ENCODE measurements around the gene PRR33. TPM values are rescaled to one million over a fixed set of nuclear protein-coding genes. Genes with fewer than 3 reads are reported as not detected.
A peak's percentile ranks its signal among the peaks of the same experiment; 100 is the strongest.

Gene PRR33
- total and polyA plus RNA-seq, 11 donors = 0.08 to 5.1 (median 2.4) TPM

DNA sequence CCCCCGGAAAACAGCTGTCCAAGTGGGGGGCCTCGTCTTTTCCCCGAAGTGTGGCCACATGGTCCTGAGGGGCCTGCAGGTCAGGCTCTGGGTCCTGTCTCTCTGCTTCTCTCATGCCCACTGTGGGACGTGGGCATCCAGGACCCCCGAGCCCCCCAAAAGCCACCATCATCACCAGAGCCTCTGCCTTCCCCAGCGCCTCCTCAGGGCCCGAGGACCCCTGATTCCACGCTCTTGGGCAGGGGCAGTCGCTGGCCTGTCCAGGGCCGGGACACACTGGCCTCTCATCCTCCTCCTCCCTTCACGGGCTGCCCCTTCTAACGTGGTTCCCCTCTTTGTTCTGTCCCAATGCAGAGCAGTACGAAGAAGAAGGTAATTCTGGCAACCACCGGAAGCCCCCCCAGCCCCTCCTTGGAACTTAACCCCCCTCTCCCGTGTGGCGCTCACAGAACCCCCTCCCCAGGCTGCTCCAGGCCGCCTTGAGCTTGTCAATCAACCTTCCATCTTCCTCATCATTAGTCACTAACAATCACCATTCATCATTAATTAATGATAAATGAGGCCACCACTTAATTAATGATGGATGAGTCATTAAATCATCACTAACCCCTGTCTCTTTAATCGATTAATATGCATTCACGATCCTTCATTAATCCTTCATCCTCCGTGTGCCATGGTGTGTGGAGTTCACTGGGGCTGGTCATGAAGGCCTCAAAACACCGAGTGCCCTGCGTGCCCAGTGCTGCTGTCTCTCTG is 31.7 kb upstream of the PRR33 start:
- TF ChIP-seq, protein P1, sequence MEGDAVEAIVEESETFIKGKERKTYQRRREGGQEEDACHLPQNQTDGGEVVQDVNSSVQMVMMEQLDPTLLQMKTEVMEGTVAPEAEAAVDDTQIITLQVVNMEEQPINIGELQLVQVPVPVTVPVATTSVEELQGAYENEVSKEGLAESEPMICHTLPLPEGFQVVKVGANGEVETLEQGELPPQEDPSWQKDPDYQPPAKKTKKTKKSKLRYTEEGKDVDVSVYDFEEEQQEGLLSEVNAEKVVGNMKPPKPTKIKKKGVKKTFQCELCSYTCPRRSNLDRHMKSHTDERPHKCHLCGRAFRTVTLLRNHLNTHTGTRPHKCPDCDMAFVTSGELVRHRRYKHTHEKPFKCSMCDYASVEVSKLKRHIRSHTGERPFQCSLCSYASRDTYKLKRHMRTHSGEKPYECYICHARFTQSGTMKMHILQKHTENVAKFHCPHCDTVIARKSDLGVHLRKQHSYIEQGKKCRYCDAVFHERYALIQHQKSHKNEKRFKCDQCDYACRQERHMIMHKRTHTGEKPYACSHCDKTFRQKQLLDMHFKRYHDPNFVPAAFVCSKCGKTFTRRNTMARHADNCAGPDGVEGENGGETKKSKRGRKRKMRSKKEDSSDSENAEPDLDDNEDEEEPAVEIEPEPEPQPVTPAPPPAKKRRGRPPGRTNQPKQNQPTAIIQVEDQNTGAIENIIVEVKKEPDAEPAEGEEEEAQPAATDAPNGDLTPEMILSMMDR (IDR thresholded peaks at IDR 0.05) = no peak
- TF ChIP-seq POLR2A (IDR thresholded peaks at IDR 0.05) = no peak
- DNase-seq = peak in 1 of 5 donors; percentile 47
- H3K4me1 ChIP-seq = peaks cover 7 to 89% (median 53%) of the 10 kb centered on the region in 12 donors

DNA sequence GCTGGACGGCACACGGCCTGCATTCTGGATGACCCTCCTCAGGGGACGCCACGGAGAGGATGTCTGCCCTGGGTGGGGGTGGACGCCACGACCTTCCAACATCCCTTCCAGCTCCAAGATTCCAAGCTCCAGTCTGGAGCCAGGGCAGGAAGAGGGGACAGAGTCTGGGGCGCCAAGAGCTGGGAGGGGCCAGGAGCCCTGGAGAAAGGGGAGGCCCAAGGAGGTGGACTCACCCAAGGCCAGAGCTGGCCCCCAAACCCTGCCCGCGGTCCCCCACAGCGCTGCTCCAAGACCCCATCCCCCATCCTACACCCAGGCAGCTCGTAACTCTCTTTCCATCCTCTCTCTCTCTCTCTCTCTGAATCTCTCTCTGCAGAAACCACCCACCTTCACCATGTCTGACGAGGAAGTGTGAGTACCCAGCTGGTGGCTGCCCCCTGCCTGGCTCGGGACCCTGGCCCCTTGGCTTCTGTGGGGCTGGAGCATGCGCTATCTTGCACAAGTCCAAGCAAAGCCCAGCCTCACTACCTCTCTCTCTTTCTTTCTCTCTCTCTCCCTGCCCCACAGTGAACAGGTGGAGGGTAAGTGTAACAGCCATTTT is 30.9 kb upstream of the PRR33 start:
- H3K4me1 ChIP-seq = peaks cover 9 to 89% (median 56%) of the 10 kb centered on the region in 12 donors
- no peaks in the 10 kb centered on the region for H3K9me3 ChIP-seq
- no peaks in the 10 kb centered on the region for H3K27me3 ChIP-seq
- peak overlapping the region in 6 of 12 donors; percentile 9 to 56 (median 48) for H3K4me3 ChIP-seq
- no peak for TF ChIP-seq POLR2A (IDR thresholded peaks at IDR 0.05)
- TF ChIP-seq, protein P1 (IDR thresholded peaks at IDR 0.05) = no peak
- no peaks in the 10 kb centered on the region for H3K36me3 ChIP-seq
- WGBS, 4 donors = 48 to 68% (median 54%) methylated on average over 14 of the region's 14 CpGs
- DNase-seq (peak; percentile 50 to 78 (median 71)), ATAC-seq (peak in 2 of 4 donors; percentile 10 to 39)
- intact Hi-C loops (cut with DNase I) = loop anchor here in 2 of 10 donors (10.0 kb wide), 2 partner anchors 78 to 228 kb away; partner anchors contain the start of gene KRTAP5-6 (in 1 of the 2)
- H3K27ac ChIP-seq = peak overlapping the region; percentile 71 to 93 (median 84)

More for the DNA sequence above, 31.7 kb upstream of the PRR33 start:
- no peak for ATAC-seq
- intact Hi-C loops (cut with DNase I) = loop anchor here in 2 of 10 donors (10.0 kb wide), 2 partner anchors 79 to 229 kb away; partner anchors contain the start of gene KRTAP5-6 (in 1 of the 2)
- Histone ChIP-seq H3K4me3 (no peak overlapping the region), H3K27ac (peak overlapping the region in 10 of 12 donors; percentile 72 to 93 (median 86)), H3K36me3 (no peaks in the 10 kb centered on the region), H3K27me3 (no peaks in the 10 kb centered on the region), H3K9me3 (no peaks in the 10 kb centered on the region)
- 80 to 88% (median 84%) methylated on average over 21 to 22 of the region's 22 CpGs for WGBS, 4 donors

DNA sequence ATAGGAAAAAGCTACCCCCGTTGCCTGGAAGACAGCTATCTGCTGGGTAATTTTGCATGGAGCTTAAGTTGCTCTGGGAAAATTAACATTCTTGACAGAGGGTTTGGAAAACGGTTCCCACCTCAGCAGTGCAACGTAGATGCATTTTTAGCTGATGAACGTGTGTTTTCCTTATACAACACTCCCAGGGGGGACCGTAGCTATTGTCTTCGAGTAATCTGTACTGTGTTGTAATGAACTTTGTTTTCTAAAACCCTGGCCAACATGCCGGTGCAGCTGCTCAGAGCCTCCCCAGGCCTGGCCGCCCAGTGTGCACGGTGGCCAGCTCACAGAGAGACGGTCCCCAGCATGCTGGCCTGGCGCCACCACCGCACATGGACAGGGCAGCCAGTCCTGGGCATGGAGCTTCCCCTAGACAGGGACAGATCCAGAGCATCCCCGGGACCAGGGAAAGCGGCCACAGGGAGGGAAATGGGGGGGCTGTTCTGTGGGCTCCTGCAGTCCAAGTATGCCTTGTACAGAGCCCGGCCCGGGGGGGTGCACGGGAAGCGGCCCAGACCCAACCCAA is 30.0 kb upstream of the PRR33 start:
- Histone ChIP-seq H3K9me3 (no peaks in the 10 kb centered on the region), H3K4me1 (peaks cover 12 to 89% (median 53%) of the 10 kb centered on the region in 12 donors), H3K27ac (peak overlapping the region; percentile 71 to 93 (median 84)), H3K27me3 (no peaks in the 10 kb centered on the region), H3K4me3 (peak overlapping the region in 8 of 12 donors; percentile 13 to 56 (median 44)), H3K36me3 (no peaks in the 10 kb centered on the region)
- intact Hi-C loops (cut with DNase I) = loop anchor here in 2 of 10 donors (10.0 kb wide), 2 partner anchors 77 to 227 kb away; partner anchors contain the start of gene KRTAP5-6 (in 1 of the 2)
- TF ChIP-seq POLR2A (IDR thresholded peaks at IDR 0.05) = no peak
- TF ChIP-seq, protein P1 (IDR thresholded peaks at IDR 0.05) = no peak
- 44 to 65% (median 51%) methylated on average over 18 of the region's 18 CpGs for WGBS, 4 donors
- peak; percentile 47 to 80 (median 61) for DNase-seq
- peak in 3 of 4 donors; percentile 5 to 38 (median 12) for ATAC-seq

Measured in heart left ventricle (tissue), 16 donors.